Mucosa of rectum (tissue), 2 donors: ENCODE data around the gene SLC24A4.

Source experiments
- H3K27ac ChIP-seq, 2 donors: one replicate each; pipeline ENCODE4 v1.7.0; 2013; ENCODE audit warnings: inconsistent platforms in 2 of 2, low read depth in 2 of 2, low read length in 2 of 2
- H3K27me3 ChIP-seq, 2 donors: one replicate each; pipeline ENCODE4 v1.7.0; 2013; ENCODE audit warnings: low read length in 2 of 2; ENCODE audit not compliant: control insufficient read depth in 2 of 2, insufficient read depth in 2 of 2
- H3K36me3 ChIP-seq, 2 donors: one replicate each; pipeline ENCODE4 v1.7.0; 2013; ENCODE audit warnings: low read length in 2 of 2; ENCODE audit not compliant: control insufficient read depth in 2 of 2, insufficient read depth in 2 of 2
- H3K4me1 ChIP-seq, 2 donors: one replicate each; pipeline ENCODE4 v1.7.0; 2013; ENCODE audit warnings: low read length in 2 of 2, mild to moderate bottlenecking in 1 of 2; ENCODE audit not compliant: control insufficient read depth in 2 of 2, insufficient read depth in 2 of 2
- H3K4me3 ChIP-seq, 2 donors: one replicate each; pipeline ENCODE4 v1.7.0; 2013; ENCODE audit warnings: low read length in 2 of 2
- H3K9ac ChIP-seq, 2 donors: one replicate each; pipeline ENCODE4 v1.7.0; 2013; ENCODE audit warnings: low read length in 2 of 2, low read depth in 1 of 2, mild to moderate bottlenecking in 1 of 2
- H3K9me3 ChIP-seq, 2 donors: one replicate each; pipeline ENCODE4 v1.7.0; 2013; ENCODE audit warnings: low read length in 2 of 2; ENCODE audit not compliant: control insufficient read depth in 2 of 2
- donor health status: healthy.
- donor health status: Normal muscosa, but diverticular disease.

Gene SLC24A4

DNA sequence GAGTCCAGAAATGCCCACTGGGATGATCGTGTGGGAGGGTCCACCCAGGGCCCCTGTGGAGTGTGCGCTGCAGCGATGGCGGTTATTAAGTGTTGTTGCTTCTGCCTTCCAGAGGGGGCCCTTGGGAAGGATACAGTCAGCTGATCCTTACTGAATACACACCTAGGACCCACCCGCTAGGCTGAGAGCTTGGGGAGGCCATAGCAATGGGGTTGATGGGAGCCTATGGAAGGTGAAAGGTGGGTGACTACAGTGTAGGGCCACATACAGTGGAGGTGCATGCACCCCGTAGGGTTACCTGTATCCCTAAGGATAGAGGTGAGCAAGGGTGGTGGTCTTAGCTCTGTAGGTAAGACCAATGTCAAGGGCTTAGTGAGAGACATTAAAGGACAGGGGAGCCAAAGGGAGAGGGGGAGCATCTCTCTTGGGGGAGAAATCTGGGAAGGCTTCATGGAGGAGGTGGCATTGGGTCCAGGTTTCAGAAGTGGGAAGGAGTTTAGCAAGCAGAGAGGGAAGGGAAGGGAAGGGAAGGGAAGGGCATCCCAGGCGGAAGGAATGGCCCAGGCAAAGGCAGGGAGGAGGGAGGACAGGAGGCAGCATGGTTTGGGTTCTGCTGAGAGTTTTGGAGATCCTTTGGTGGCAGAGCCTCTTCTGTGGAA, 117.5 kb downstream of the SLC24A4 start:
- Histone ChIP-seq H3K27ac (no peak overlapping the region), H3K4me3 (no peak overlapping the region), H3K36me3 (no peaks in the 10 kb centered on the region), H3K9ac (no peak overlapping the region), H3K4me1 (peaks cover 0 to 4% of the 10 kb centered on the region in 2 donors), H3K27me3 (no peaks in the 10 kb centered on the region), H3K9me3 (no peaks in the 10 kb centered on the region)

DNA sequence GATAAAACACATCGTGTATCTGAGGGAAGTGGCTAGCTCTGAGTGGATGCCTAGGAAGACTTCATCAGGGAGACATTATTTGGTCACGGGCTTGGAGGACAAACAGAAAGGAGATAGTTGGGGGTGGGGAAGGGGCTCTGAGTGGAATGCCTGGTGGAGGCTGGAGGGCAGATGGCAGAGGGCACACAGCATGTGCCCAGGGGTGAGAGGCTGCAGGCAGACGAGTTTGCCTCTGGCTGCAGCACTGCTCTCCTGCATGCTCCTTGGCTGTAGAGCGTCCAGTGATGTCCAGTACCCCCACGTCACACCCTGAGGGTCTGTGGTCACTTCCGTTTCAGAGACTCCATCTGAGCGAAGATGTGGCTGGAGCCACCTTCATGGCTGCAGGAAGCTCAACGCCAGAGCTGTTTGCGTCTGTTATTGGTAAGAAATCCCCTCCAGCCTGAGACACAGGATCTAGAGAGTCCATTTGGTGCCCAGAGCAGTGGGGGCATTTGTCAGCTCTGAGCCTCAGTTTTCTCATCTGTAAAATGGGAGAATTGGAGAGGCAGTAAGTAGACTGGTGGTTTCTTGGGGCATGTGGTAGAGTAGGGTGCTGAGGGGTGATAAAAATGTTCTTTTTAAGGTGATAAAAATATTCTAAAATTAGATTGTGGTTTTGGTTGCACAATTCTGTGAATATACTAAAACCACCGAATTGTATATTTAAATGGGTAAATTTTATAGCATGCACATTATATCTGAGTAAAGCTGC, 119.0 kb downstream of the SLC24A4 start:
- Histone ChIP-seq H3K9me3 (no peaks in the 10 kb centered on the region), H3K4me1 (peaks cover 0 to 4% of the 10 kb centered on the region in 2 donors), H3K36me3 (no peaks in the 10 kb centered on the region), H3K27me3 (no peaks in the 10 kb centered on the region), H3K27ac (no peak overlapping the region), H3K9ac (no peak overlapping the region), H3K4me3 (no peak overlapping the region)

DNA sequence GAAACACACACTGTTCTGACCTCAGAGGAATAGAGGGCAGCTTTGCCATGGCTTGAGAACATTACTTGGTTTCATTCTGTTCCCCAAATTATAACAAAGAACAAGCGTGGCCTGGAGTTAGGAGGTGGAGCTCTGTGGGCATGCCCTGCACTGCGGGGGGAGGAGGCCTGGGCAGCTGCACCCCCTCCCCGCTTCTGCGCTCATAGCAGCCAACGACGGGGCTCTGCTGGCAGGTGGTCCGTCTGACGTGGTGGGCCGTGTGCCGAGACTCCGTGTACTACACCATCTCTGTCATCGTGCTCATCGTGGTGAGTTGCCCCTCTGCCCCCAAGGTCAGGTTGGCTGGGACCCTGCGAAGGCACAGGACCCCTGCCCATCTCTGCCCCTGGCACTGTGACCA, 120.2 kb downstream of the SLC24A4 start:
- H3K4me3 ChIP-seq: no peak overlapping the region
- no peaks in the 10 kb centered on the region for H3K36me3 ChIP-seq
- no peak overlapping the region for H3K27ac ChIP-seq
- no peaks in the 10 kb centered on the region for H3K9me3 ChIP-seq
- H3K4me1 ChIP-seq: peaks cover 0 to 4% of the 10 kb centered on the region in 2 donors
- no peaks in the 10 kb centered on the region for H3K27me3 ChIP-seq
- H3K9ac ChIP-seq: no peak overlapping the region

DNA sequence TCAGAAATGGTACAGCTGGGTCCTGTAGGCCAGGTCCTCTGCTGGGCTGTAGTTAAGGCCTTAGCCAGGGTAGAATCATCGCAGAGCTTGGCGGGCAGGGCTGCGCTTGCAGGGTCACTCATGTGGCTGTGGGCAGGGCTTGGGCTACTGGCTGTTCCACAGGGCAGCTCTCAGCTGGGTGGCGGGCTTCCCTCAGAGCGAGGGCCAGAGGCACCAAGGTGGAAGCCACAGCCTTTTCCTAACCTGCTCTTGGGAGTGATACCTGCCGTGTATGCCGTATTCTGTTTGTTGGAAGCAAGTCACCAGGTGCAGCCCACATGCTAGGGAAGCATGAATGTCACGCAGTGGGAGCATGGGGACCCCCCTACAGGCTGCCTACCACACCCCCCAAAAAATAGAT, 120.8 kb downstream of the SLC24A4 start:
- H3K36me3 ChIP-seq: no peaks in the 10 kb centered on the region
- no peaks in the 10 kb centered on the region for H3K27me3 ChIP-seq
- H3K9me3 ChIP-seq: no peaks in the 10 kb centered on the region
- H3K4me1 ChIP-seq: peaks cover 0 to 4% of the 10 kb centered on the region in 2 donors
- H3K27ac ChIP-seq: no peak overlapping the region
- H3K4me3 ChIP-seq: no peak overlapping the region
- no peak overlapping the region for H3K9ac ChIP-seq

DNA sequence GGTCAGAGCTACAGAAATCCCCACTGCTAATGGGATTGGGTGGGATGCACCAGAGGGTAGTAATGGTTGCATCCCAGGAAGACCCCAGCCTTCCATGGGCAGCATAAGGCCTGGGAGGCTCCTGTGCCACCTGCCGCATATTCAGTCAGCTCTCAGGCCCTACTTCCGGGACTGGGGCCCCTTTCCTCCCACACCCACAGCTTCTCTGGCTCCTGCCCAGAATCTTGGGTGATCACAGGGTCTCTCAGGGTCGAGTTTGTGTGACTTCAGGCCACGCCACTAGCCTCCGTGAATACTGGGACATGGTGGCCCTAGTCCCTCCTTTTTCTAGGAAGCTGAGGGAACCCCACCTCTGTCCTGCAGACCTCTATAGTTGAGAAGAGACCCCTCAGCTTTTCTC, 123.8 kb downstream of the SLC24A4 start:
- no peaks in the 10 kb centered on the region for H3K9me3 ChIP-seq
- no peaks in the 10 kb centered on the region for H3K36me3 ChIP-seq
- H3K4me1 ChIP-seq: no peaks in the 10 kb centered on the region
- no peak overlapping the region for H3K27ac ChIP-seq
- H3K9ac ChIP-seq: no peak overlapping the region
- no peaks in the 10 kb centered on the region for H3K27me3 ChIP-seq
- no peak overlapping the region for H3K4me3 ChIP-seq

DNA sequence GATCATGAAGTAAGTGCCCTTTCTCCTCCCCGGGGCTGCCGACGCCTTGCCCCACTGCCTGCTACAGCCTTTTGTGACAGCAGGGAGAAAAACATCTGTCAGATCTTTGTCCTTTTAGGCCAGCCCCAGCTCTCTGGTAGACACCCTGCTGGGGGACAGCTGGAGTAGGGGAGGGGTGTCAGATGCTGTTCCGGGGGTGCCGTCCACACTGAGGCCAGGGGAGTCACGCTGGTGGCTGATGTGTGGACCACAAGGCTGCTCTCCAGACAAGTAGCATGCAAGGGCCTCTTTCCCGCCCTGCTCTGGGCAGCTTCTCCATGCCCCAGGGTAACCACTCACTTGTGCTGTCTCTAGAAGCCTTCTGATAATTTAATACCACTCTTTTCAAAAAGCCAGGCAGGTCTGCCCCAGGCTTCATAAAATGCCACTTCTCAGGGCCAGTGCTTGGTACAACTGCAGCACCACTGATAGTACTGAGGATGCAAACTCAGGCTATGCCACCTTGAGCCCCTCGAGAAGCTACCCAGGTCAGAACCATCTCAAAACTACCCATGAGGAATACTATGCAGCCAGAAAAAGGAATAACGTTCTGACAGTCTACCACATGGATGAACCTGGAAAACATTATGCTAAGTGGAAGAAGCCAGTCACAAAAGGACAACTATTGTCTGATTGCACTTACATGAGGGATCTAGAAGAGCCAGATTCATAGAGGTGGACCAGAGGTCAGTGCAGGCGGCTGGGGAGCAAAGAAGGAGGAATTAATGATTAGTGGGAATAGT, 124.6 kb downstream of the SLC24A4 start:
- H3K9ac ChIP-seq: no peak overlapping the region
- H3K27ac ChIP-seq: no peak overlapping the region
- H3K36me3 ChIP-seq: no peaks in the 10 kb centered on the region
- no peaks in the 10 kb centered on the region for H3K4me1 ChIP-seq
- H3K27me3 ChIP-seq: no peaks in the 10 kb centered on the region
- H3K9me3 ChIP-seq: no peaks in the 10 kb centered on the region
- H3K4me3 ChIP-seq: no peak overlapping the region

DNA sequence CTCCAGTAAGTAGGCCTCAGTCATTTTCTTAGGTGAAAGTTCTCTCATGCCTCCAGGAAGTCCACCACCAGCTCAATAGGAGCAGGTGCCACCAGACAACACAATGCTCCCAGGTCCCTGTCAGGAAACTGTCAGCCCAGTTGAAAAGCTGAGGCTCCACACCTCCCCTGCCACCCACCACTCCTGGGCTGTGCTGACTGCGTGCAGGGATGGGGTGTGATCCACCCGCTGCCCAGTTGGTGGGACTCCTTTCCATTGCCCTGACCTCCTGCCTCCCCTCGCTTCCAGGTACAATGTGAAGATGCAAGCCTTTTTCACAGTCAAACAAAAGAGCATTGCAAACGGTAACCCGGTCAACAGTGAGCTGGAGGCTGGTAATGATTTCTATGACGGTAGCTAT, 125.8 kb downstream of the SLC24A4 start:
- Histone ChIP-seq H3K9me3 (no peaks in the 10 kb centered on the region), H3K36me3 (no peaks in the 10 kb centered on the region), H3K9ac (no peak overlapping the region), H3K27me3 (no peaks in the 10 kb centered on the region), H3K4me1 (no peaks in the 10 kb centered on the region), H3K4me3 (no peak overlapping the region), H3K27ac (no peak overlapping the region)

DNA sequence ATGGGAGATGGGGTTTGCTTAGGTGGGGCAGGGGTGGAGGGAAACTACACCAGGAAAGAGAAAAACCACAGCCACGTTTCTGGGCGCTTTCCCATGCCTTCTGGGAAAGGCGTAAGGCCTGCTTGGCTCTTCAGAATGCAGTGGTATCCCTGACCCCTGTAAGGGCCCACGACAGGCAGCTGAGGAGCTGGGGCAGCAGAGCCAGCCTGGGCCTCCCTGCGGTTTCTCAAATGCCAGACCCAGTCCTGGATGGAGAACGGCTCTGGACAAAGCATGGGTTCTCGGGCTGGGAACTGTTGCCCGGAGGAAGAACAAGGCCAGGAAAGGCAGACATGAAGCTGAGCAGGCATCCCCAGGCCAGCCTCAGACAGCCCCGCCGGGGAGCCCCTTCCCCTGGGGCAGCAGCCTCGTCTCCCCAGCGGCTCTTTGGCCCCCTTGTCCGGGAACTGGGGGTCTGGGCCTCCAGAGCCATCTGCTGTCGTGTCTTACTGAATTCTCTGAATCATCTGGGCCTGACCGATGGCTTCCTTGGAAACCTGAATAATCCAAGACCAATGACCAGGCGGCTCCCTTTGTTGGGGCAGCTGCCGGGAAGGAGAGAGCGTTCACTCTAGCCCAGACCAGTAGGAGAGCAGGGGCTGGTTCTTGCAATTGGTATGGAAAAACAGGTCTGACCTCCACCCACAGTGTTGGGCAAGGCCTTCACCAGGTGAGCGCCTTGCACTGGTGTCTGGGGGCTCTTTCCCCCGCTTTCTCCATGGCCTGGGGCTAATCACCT, 126.6 kb downstream of the SLC24A4 start:
- Histone ChIP-seq H3K4me1 (no peaks in the 10 kb centered on the region), H3K27me3 (no peaks in the 10 kb centered on the region), H3K4me3 (no peak overlapping the region), H3K9me3 (no peaks in the 10 kb centered on the region), H3K27ac (no peak overlapping the region), H3K36me3 (no peaks in the 10 kb centered on the region), H3K9ac (no peak overlapping the region)

DNA sequence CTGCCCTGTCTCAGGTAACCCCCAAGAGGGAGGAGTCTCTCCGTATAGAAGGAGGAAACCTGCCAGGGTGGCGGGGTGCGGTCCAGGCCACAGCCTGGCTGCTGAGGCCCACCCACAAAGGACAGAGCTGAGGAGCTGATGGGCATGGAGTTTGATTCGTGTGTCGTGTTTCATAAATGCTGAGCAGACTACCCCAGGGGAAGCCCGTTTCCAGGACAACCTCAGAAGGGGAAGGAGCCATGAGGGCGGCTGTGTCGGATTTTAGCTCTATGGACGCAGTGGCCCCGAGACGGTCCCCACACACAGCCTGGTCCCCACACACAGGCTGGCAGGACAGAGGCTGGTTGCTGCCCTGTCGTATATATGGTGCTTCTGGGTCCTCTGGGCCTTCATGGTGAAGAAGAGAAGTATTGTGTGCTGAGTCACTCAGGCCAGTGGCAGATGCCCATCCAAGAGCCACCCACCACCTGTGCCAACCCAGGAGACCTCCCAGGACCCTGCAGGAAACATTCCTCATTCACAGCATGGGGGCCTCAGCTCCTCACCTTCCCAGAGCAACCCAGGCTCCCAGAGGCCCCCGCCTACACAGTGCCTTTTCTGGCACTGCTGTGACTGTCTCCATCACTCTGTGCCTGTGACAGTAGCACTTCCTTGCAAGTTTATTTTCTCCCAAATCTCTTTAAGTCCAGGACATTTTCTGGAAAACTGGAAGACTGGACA, 127.5 kb downstream of the SLC24A4 start:
- no peaks in the 10 kb centered on the region for H3K9me3 ChIP-seq
- no peak overlapping the region for H3K27ac ChIP-seq
- H3K36me3 ChIP-seq: no peaks in the 10 kb centered on the region
- no peak overlapping the region for H3K4me3 ChIP-seq
- no peaks in the 10 kb centered on the region for H3K4me1 ChIP-seq
- no peaks in the 10 kb centered on the region for H3K27me3 ChIP-seq
- no peak overlapping the region for H3K9ac ChIP-seq
